ENCODE measurements around the gene GATD1. TPM values are rescaled to one million over a fixed set of nuclear protein-coding genes. Genes with fewer than 3 reads are reported as not detected.

The GATD1 gene
- total RNA-seq, 6 experiments from 2014 or later: 61.0 to 72.7 (median 68.1) TPM

- H3K4me3 Mint-ChIP-seq: no peak overlapping the region
- no peak for DNase-seq
- H3K27ac Mint-ChIP-seq: no peak overlapping the region
- H3K27me3 Mint-ChIP-seq (ENCODE audit: insufficient read depth): peaks cover 15% of the 10 kb centered on the region
- peaks cover 10% of the 10 kb centered on the region for H3K4me1 Mint-ChIP-seq (ENCODE audit: low read depth)
- TF ChIP-seq CTCF (IDR thresholded peaks at IDR 0.05): no peak
- H3K36me3 Mint-ChIP-seq (ENCODE audit: low read depth): peaks cover 6% of the 10 kb centered on the region; the same call in 1 of the 2 replicates
- no peaks in the 10 kb centered on the region for H3K9me3 Mint-ChIP-seq
These were observed 47.1 kb upstream of the GATD1 start for GRCh38 chr11:824292-824880.

GRCh38 chr11:823441-824291 is 46.4 kb upstream of the GATD1 start:
- no peak overlapping the region for H3K4me3 Mint-ChIP-seq
- peaks cover 6% of the 10 kb centered on the region; the same call in 1 of the 2 replicates for H3K36me3 Mint-ChIP-seq (ENCODE audit: low read depth)
- TF ChIP-seq CTCF (IDR thresholded peaks at IDR 0.05): no peak
- no peaks in the 10 kb centered on the region for H3K9me3 Mint-ChIP-seq
- no peak for DNase-seq
- peaks cover 15% of the 10 kb centered on the region for H3K27me3 Mint-ChIP-seq (ENCODE audit: insufficient read depth)
- no peak overlapping the region for H3K27ac Mint-ChIP-seq
- peaks cover 12% of the 10 kb centered on the region for H3K4me1 Mint-ChIP-seq (ENCODE audit: low read depth)

- Mint-ChIP-seq H3K9me3 (no peaks in the 10 kb centered on the region), H3K36me3 (ENCODE audit: low read depth) (peaks cover 6% of the 10 kb centered on the region; the same call in 1 of the 2 replicates), H3K27me3 (ENCODE audit: insufficient read depth) (peaks cover 5% of the 10 kb centered on the region), H3K27ac (peak overlapping the region; percentile 71; the same call in 1 of the 2 replicates), H3K4me3 (peak overlapping the region; percentile 90), H3K4me1 (ENCODE audit: low read depth) (peaks cover 17% of the 10 kb centered on the region)
- no peak for DNase-seq
- TF ChIP-seq CTCF (IDR thresholded peaks at IDR 0.05): no peak
These were observed 44.5 kb upstream of the GATD1 start for GRCh38 chr11:821512-822371.

- peaks cover 17% of the 10 kb centered on the region for H3K4me1 Mint-ChIP-seq (ENCODE audit: low read depth)
- TF ChIP-seq CTCF (IDR thresholded peaks at IDR 0.05): 0 out of 2 replicates have a peak, but pooled peaks have one; percentile 11
- H3K36me3 Mint-ChIP-seq (ENCODE audit: low read depth): peaks cover 6% of the 10 kb centered on the region; the same call in 1 of the 2 replicates
- peak overlapping the region; percentile 71 for H3K27ac Mint-ChIP-seq
- peak overlapping the region; percentile 90 for H3K4me3 Mint-ChIP-seq
- peaks cover 6% of the 10 kb centered on the region; the same call in 1 of the 2 replicates for H3K27me3 Mint-ChIP-seq (ENCODE audit: insufficient read depth)
- peak; percentile 76 for DNase-seq
- no peaks in the 10 kb centered on the region for H3K9me3 Mint-ChIP-seq
These were observed 43.6 kb upstream of the GATD1 start for GRCh38 chr11:820655-821511.

Measured in HFFc6 (cell line).